ENCODE results near the gene C2orf49.
A peak's percentile ranks its signal among the peaks of the same experiment; 100 is the strongest.

The C2orf49 gene

DNA sequence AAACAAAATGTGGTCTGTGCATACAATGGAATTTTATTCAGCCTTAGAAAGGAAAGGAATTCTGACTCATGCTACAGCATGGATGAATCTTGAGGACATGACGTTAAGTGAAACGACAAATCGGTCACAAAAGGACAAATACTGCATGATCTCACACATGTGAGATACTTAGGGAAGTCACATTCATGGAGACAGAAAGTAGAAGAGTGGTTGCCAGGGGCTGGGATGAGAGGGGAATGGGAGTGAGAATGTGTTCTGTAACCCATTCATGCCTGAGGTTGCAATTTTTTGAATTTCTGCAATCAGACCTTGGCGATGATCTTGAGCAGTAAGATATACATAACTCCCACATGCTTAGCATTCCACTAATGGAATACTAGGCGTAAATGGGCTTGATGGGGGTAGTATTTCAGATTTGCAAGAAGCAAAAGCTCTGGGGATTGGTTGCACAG is 39.5 kb downstream of the C2orf49 start:
- TF ChIP-seq POLR2A (IDR thresholded peaks at IDR 0.05; ENCODE audit: low read length) (no peak), GATA1 (IDR thresholded peaks at IDR 0.05; ENCODE audit: low read depth, low read length) (no peak)
- DNase-seq, result no peak

GRCh38 chr2:105377871-105378270 is 40.5 kb downstream of the C2orf49 start:
- no peak for TF ChIP-seq POLR2A (IDR thresholded peaks at IDR 0.05; ENCODE audit: low read length)
- no peak for TF ChIP-seq GATA1 (IDR thresholded peaks at IDR 0.05; ENCODE audit: low read depth, low read length)
- DNase-seq, result peak in 1 of 2 experiments; percentile 3

DNA sequence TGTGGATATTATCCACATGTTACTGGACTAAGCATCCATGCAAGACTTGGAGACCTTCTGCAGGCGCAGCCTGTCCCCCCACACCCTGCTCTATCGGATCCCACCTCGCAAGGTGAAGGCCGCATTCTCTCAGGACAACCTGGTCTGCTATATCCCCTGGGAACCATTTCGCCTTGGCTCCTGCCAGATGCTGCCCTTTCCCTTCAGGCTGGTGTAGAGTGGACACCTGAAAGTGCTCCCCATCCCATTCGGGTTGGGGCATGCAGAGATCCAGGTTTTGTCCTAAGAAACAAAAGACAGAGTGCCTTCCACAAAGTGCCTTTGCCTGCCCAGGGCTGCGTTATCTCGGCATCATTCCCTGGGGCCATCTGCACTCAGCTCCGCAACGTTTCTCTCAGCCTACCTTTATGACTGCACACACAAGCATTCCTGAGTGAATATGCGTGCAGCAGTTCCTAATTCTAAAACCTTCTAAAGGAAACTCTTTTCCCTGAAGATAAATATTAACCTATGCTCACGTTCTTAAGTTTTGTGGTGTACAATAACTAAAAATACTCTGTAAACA is 41.0 kb downstream of the C2orf49 start:
- TF ChIP-seq POLR2A (IDR thresholded peaks at IDR 0.05; ENCODE audit: low read length) (no peak), GATA1 (IDR thresholded peaks at IDR 0.05; ENCODE audit: low read depth, low read length) (no peak)

GRCh38 chr2:105378921-105379383 is 41.6 kb downstream of the C2orf49 start:
- TF ChIP-seq GATA1 (IDR thresholded peaks at IDR 0.05; ENCODE audit: low read depth, low read length) (no peak), POLR2A (IDR thresholded peaks at IDR 0.05; ENCODE audit: low read length) (no peak)
- no peak for DNase-seq

More for the DNA sequence above, 41.0 kb downstream of the C2orf49 start:
- DNase-seq, result no peak

- no peak for TF ChIP-seq POLR2A (IDR thresholded peaks at IDR 0.05; ENCODE audit: low read length)
- TF ChIP-seq GATA1 (IDR thresholded peaks at IDR 0.05; ENCODE audit: low read depth, low read length), result no peak
- no peak for DNase-seq
Measured at GRCh38 chr2:105379741-105380186, 42.4 kb downstream of the C2orf49 start.

DNA sequence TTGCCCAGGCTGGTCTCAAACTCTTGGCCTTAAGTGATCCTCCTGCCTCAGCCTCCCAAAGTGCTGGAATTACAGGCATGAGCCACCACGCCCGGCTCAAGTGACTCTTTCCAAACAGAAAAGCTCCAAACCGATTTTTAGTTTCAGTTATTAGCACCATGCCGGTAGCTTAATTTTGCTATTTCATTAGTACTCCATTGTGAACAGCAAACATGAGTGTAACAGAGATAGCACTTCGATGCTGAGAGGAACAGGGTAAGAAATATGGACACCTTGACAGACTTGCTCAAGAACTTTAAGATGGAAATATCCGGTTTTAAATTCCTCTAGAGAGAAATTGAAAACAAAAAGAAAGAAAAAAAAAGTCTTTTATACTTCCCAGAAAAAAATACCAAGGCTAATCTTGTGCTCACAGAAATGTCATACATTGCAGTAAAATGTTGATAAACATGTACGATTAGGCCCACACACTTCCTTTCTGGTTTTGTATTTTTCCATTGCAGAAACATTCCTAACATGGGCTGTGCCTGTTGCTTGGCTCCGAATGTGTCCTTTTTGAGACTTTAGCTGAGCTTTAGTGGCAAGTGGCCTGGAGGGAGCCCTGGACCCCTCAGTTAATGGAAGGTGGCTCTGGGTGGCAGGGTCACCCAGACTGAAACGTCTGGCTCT is 43.2 kb downstream of the C2orf49 start:
- DNase-seq, result peak; percentile 35 to 46
- TF ChIP-seq GATA1 (IDR thresholded peaks at IDR 0.05; ENCODE audit: low read depth, low read length), result no peak
- peak; percentile 34 for TF ChIP-seq POLR2A (IDR thresholded peaks at IDR 0.05; ENCODE audit: low read length)

- TF ChIP-seq GATA1 (IDR thresholded peaks at IDR 0.05; ENCODE audit: low read depth, low read length), result no peak
- TF ChIP-seq POLR2A (IDR thresholded peaks at IDR 0.05; ENCODE audit: low read length), result peak; percentile 0
- no peak for DNase-seq
Measured at GRCh38 chr2:105381101-105381668, 43.8 kb downstream of the C2orf49 start.

- DNase-seq, result no peak
- TF ChIP-seq POLR2A (IDR thresholded peaks at IDR 0.05; ENCODE audit: low read length) (no peak), GATA1 (IDR thresholded peaks at IDR 0.05; ENCODE audit: low read depth, low read length) (no peak)
Measured at GRCh38 chr2:105382177-105382576, 44.8 kb downstream of the C2orf49 start.

- no peak for DNase-seq
- TF ChIP-seq POLR2A (IDR thresholded peaks at IDR 0.05; ENCODE audit: low read length) (no peak), GATA1 (IDR thresholded peaks at IDR 0.05; ENCODE audit: low read depth, low read length) (no peak)
Measured at GRCh38 chr2:105383432-105384166, 46.3 kb downstream of the C2orf49 start.

GRCh38 chr2:105384216-105384615 is 46.9 kb downstream of the C2orf49 start:
- DNase-seq, result no peak
- no peak for TF ChIP-seq GATA1 (IDR thresholded peaks at IDR 0.05; ENCODE audit: low read depth, low read length)
- no peak for TF ChIP-seq POLR2A (IDR thresholded peaks at IDR 0.05; ENCODE audit: low read length)

- DNase-seq, result no peak
- no peak for TF ChIP-seq GATA1 (IDR thresholded peaks at IDR 0.05; ENCODE audit: low read depth, low read length)
- no peak for TF ChIP-seq POLR2A (IDR thresholded peaks at IDR 0.05; ENCODE audit: low read length)
Measured at GRCh38 chr2:105384861-105385260, 47.5 kb downstream of the C2orf49 start.

DNA sequence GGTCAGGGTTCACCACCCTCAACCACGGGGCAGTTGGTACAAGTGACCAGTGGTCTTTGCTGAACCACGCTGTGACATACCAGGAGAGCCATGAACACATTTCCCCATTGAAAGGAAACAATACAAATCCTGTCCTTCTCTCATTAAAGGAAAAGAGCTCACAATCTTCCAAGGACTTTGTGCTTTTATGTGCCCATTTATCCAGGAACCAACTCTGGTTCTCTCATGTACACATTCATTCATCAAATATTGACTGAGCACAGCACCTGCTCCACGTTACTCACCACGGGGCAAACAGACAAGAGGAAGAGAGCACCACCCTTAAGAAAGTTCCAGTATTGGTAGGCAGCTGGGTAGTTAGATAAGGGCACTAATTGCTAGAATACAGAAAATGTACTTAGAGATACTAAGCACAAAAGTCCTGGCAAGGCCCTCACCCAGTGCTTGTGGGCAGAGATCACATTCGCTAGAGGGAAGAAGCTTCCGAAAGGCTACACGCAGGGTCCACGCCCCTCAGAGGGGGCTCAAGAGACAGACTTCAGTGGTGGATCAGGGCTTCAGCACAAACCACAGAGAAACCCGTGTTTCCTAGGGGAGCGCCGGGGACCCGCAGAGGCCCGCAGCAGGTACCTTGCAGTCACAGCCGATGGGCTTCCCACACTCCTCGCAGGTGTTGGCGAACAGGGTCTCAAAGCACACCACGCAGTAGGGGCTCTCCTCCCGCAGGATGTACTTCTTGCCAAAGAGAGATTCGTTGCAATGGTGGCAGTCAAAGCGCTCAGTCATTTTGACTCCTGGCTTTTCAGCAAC is 48.6 kb downstream of the C2orf49 start:
- peak; percentile 61 to 79 for DNase-seq
- no peak for TF ChIP-seq POLR2A (IDR thresholded peaks at IDR 0.05; ENCODE audit: low read length)
- no peak for TF ChIP-seq GATA1 (IDR thresholded peaks at IDR 0.05; ENCODE audit: low read depth, low read length)

DNA sequence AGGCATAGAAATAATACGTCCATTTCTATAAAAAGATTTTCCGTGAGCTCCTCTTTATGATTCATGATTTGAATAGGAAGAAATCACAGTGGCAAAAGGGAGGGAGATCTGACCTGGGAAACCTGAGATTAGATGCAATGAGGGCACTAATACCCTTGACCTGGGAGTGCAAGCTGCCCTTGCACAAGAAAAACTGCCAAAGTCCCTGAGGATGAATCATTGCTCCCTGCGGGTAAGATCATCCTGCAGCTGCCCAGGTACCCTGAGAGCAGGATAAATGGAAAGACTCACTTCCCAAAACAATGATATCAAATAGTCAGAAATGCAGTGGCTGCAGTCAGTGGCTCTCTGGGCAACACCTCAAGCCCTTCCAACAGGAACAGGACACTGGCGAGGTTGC is 49.9 kb downstream of the C2orf49 start:
- TF ChIP-seq GATA1 (IDR thresholded peaks at IDR 0.05; ENCODE audit: low read depth, low read length) (no peak), POLR2A (IDR thresholded peaks at IDR 0.05; ENCODE audit: low read length) (no peak)
- DNase-seq, result no peak

All from erythroblast (primary cell).